Central memory CD8-positive, alpha-beta T cell (primary cell): Measurements from ENCODE around the gene SHD.

Experiments
- ATAC-seq: fragments of 150-1000 bp; cut with Tn5 transposase; replicated peaks from 2 replicates; pipeline ENCODE4 v1.10.0; 2022; ENCODE audit warnings: mild to moderate bottlenecking, moderate FRiP score, moderate number of reproducible peaks; ENCODE audit not compliant: poor library complexity, severe bottlenecking; ENCODE audit errors: extremely low read depth
- DNase-seq, 2 donors: peaks; one replicate each; pipeline ENCODE4 v3.0.0; 2021; ENCODE audit warnings: low spot score in 2 of 2
- H3K27ac Mint-ChIP-seq: one replicate; pipeline ENCODE4 v1.8.0; 2022; ENCODE audit warnings: low read depth, mild to moderate bottlenecking, moderate library complexity, mixed read lengths
- H3K27me3 Mint-ChIP-seq: one replicate; pipeline ENCODE4 v1.8.0; 2022; ENCODE audit warnings: mixed read lengths
- H3K36me3 Mint-ChIP-seq: one replicate; pipeline ENCODE4 v1.8.0; 2022; ENCODE audit warnings: mild to moderate bottlenecking, moderate library complexity, mixed read lengths; ENCODE audit not compliant: insufficient read depth
- H3K4me1 Mint-ChIP-seq: one replicate; pipeline ENCODE4 v1.8.0; 2022; ENCODE audit warnings: mixed read lengths
- H3K4me3 Mint-ChIP-seq: one replicate; pipeline ENCODE4 v1.8.0; 2022; ENCODE audit warnings: mild to moderate bottlenecking, moderate library complexity, mixed read lengths
- H3K9me3 Mint-ChIP-seq: one replicate; pipeline ENCODE4 v1.8.0; 2022; ENCODE audit warnings: mixed read lengths

SHD gene

DNA sequence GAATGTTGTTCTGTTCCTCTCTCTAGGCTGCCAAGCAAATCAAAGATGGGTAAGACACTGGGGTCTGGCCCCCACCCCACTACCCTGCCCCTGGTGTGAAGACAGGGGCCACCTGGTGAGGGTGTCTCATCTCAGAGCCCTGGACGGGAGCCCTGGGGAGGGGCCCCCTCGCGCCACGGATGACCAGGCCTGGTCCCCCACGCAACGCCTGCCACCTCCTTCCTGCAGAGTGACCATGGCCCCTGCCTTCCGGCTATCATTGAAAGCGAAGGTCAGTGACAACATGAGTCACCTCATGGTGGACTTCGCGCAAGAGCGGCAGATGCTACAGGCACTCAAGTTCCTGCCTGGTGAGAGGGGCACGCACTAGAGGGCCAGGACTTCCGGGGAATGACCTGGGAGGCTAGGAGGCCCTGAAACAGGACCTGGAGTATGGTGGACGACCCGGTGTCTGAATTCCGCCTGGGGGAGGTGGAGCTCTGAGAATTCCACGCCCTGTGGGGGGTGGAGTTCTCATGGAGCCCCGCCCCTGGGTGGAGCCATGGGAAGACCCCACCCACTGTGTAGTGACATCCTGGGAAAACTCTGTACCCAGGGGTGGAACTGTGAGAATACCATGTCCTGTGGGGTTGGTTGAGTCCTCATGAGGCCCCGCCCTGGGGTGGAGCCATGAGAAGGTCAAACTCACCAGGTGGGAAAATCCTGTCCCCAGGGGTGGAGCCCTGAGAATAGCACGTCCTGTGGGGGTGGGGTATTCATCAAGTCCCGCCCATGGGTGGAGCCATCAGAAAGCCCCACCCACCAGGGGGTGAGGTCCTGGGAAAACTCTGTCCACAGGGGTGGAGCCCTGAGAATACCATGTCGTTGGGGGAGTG is 31.4 kb downstream of the SHD start:
- ATAC-seq: no peak
- H3K9me3 Mint-ChIP-seq: no peaks in the 10 kb centered on the region
- H3K27me3 Mint-ChIP-seq: peaks cover 17% of the 10 kb centered on the region
- no peak overlapping the region for H3K4me3 Mint-ChIP-seq
- DNase-seq: no peak
- no peaks in the 10 kb centered on the region for H3K36me3 Mint-ChIP-seq
- peaks cover under 1% of the 10 kb centered on the region for H3K4me1 Mint-ChIP-seq
- H3K27ac Mint-ChIP-seq: no peak overlapping the region

DNA sequence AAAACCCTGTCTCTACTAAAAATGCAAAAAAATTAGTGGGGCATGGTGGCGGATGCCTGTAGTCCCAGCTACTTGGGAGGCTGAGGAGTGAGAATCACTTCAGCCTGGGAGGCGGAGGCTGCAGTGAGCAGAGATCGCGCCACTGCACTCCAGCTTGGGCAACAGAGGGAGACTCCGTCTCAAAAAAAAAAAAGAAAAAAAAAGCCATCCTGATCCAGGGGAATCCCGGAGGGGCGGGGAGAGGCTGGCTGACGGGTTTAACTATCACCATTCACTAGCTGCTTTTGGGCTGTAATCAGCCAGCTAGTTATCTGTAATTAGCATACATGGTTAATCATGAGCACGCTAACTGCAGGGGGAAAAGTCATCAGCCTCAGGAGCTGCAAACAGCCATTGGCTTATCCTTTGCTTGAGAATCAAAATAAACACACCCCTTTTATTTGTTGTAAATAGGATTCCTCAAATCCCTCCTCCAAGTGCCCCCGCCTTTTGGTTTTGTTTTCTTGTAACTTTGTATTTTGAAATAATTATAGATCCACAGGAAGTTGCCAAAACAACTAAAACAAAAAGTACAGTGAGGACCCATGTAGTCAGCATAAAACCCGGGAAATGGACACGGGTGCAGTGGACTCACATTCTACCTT is 34.9 kb downstream of the SHD start:
- Mint-ChIP-seq H3K27me3 (no peaks in the 10 kb centered on the region), H3K4me3 (no peak overlapping the region), H3K27ac (no peak overlapping the region), H3K36me3 (no peaks in the 10 kb centered on the region), H3K9me3 (no peaks in the 10 kb centered on the region), H3K4me1 (no peaks in the 10 kb centered on the region)
- ATAC-seq (no peak), DNase-seq (no peak)

DNA sequence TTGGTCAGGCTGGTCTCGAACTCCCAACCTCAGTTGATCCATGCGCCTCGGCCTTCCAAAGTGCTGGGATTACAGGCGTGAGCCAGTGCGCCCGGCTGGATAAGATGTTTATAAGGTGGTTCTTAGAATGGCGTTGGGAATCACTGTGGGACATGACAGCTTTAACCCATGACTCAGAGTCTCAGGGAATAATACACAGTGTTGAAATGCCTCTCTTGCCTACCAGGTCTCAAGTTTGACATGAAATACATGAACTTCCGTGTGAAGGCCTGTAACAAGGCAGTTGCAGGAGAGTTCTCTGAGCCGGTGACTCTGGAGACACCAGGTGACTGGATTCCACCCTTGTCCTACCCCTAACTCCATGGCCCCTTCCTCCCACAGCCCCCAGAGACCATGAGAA is 37.9 kb downstream of the SHD start:
- H3K9me3 Mint-ChIP-seq: peaks cover 9% of the 10 kb centered on the region
- no peaks in the 10 kb centered on the region for H3K4me1 Mint-ChIP-seq
- no peaks in the 10 kb centered on the region for H3K27me3 Mint-ChIP-seq
- ATAC-seq (no peak), DNase-seq (no peak)
- H3K27ac Mint-ChIP-seq: no peak overlapping the region
- H3K36me3 Mint-ChIP-seq: peaks cover 2% of the 10 kb centered on the region
- H3K4me3 Mint-ChIP-seq: no peak overlapping the region

DNA sequence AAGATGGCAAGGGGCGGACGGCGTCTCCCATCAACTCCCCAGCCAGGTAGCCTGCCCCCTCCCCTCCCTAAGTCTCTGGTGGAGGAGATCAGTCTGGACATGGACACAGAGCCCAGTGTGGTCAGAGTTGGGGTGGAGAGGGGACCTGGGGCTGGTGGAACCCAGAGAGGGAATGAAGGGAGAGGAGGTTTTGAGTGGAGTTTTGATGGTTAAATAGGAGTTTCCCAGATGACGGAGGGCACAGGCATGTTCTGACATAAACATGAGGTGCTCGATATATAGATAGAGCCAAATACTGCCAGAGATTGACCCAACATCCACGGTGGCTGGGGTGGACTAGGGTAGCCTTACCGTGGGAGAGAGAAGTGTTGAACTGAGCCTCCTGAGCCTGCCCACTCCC is 39.4 kb downstream of the SHD start:
- Mint-ChIP-seq H3K9me3 (peaks cover 9% of the 10 kb centered on the region), H3K4me3 (no peak overlapping the region), H3K27ac (no peak overlapping the region)

DNA sequence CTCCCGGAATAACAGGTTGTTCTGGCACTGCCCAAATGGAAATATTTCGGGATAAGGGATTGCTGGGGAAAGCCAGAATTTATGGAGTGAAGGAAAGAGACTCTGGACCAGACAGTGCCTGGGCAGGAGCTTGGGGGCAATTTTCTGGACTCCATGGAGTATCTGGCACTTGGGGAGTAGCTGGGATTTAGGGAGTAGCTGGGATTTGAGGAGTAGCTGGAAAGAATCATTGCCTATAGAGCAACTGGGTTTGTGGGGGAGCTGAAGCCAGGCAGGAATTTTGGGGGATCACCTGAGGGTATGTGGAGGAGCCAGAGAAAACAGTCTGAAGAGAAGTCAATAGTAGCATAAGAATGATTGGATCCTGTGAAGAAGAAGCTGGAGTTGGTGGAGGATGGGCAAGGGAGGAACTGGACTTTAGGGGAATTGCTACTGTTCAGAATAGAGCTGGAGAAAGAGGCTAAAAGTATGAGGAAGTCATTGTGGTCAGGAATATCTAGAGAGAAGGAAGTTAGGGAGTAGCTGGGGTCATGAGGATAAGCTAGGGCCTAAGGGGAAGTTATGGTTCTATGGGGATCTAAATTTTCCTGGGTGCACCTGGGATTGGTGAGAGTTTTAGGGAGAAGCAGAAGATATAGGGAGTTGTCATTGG is 40.1 kb downstream of the SHD start:
- H3K27ac Mint-ChIP-seq: peak overlapping the region; percentile 2
- peaks cover 2% of the 10 kb centered on the region for H3K36me3 Mint-ChIP-seq
- H3K4me1 Mint-ChIP-seq: no peaks in the 10 kb centered on the region
- H3K9me3 Mint-ChIP-seq: peaks cover 9% of the 10 kb centered on the region
- H3K4me3 Mint-ChIP-seq: no peak overlapping the region
- DNase-seq: no peak
- H3K27me3 Mint-ChIP-seq: no peaks in the 10 kb centered on the region
- no peak for ATAC-seq

More for the DNA sequence above, 39.4 kb downstream of the SHD start:
- ATAC-seq (no peak), DNase-seq (no peak)
- Mint-ChIP-seq H3K4me1 (no peaks in the 10 kb centered on the region), H3K27me3 (no peaks in the 10 kb centered on the region), H3K36me3 (peaks cover 2% of the 10 kb centered on the region)

DNA sequence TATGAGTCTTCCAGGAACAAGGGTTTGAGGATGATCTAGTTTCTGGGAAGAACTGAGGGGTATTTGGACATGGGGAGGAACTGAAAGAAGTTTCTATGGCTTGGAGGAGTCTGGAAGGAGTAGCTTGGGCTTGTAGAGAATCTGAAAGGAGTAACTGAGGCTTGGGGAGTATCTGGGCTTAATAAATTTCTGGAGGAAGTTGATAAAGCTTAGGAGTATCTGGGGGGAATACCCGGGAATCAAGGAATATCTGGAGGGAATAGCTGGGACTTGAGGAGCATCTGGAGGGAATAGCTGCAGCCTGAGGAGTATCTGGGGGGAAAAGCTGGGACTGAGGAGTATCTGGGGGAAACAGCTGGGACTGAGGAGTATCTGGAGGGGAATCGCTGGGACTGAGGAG is 41.4 kb downstream of the SHD start:
- H3K4me3 Mint-ChIP-seq: no peak overlapping the region
- DNase-seq (no peak), ATAC-seq (no peak)
- no peaks in the 10 kb centered on the region for H3K27me3 Mint-ChIP-seq
- H3K4me1 Mint-ChIP-seq: no peaks in the 10 kb centered on the region
- H3K9me3 Mint-ChIP-seq: peaks cover 9% of the 10 kb centered on the region
- H3K36me3 Mint-ChIP-seq: peaks cover 2% of the 10 kb centered on the region
- no peak overlapping the region for H3K27ac Mint-ChIP-seq

DNA sequence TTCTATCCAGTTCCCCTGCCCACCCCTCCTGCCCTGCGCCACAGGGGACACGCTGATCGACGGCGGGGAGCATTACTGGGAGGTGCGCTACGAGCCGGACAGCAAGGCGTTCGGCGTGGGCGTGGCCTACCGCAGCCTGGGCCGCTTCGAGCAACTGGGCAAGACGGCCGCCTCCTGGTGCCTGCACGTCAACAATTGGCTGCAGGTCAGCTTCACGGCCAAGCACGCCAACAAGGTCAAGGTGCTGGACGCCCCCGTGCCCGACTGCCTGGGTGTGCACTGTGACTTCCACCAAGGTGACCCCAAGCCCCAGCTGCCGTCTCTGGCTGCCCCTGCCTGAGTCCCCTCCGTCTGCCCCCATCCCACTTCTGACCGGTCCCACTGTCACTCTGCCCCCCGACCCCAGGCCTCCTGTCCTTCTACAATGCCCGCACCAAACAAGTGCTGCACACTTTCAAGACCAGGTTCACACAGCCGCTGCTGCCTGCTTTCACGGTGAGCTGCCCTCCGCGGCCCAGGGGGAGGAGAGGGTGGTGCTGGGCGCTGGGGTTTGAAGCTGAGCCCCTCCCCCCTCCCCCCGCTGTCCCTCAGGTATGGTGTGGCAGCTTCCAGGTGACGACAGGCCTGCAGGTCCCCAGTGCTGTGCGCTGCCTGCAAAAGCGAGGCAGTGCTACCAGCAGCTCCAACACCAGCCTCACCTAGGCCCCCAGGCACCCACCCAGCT is 44.0 kb downstream of the SHD start:
- no peak for ATAC-seq
- H3K27me3 Mint-ChIP-seq: no peaks in the 10 kb centered on the region
- H3K4me3 Mint-ChIP-seq: no peak overlapping the region
- no peak overlapping the region for H3K27ac Mint-ChIP-seq
- DNase-seq: no peak
- H3K9me3 Mint-ChIP-seq: peaks cover 9% of the 10 kb centered on the region
- H3K36me3 Mint-ChIP-seq: peaks cover 6% of the 10 kb centered on the region
- peaks cover 20% of the 10 kb centered on the region for H3K4me1 Mint-ChIP-seq

DNA sequence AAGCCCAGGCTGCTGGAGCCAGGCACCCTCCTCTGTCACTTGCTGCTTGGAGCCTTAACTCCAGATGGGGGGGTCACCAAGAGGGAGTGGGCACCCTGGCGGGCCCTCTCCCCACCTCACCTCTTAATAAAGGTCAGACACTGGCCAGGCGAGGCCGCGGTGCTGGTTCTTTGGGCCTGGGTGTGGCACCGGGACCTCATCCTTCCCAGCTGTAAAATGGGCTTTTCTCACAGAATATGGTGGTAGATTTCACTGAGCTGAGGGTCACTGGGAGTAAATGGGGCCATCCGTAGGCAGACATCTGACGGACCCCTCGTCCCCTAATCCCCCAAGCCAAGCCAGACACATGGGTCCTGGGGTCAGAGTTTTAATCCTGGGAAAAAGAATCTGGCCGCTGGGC is 44.6 kb downstream of the SHD start:
- H3K9me3 Mint-ChIP-seq: peaks cover 9% of the 10 kb centered on the region
- H3K36me3 Mint-ChIP-seq: peaks cover 11% of the 10 kb centered on the region
- peaks cover 26% of the 10 kb centered on the region for H3K4me1 Mint-ChIP-seq
- ATAC-seq (no peak), DNase-seq (no peak)
- H3K27me3 Mint-ChIP-seq: no peaks in the 10 kb centered on the region
- H3K4me3 Mint-ChIP-seq: no peak overlapping the region
- no peak overlapping the region for H3K27ac Mint-ChIP-seq

DNA sequence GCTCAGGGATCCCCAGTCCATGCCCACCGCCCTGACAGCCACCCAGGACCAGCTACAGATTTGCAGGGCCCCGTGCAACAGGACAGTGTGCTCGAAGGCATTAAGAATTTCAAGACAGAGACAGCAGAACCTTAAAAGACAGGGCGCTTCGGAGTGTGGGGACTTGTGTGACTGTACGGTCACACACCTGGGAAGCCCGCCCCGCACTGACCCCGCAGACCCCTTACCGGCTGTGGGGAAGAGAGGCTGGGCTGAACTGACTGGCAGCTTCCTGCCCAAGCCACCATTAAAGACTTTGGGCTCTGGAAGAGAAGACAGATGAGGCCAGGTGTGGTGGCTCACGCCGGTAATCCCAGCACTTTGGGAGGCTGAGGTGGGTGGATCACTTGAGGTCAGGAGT is 45.2 kb downstream of the SHD start:
- H3K9me3 Mint-ChIP-seq: peaks cover 9% of the 10 kb centered on the region
- no peak overlapping the region for H3K4me3 Mint-ChIP-seq
- peaks cover 27% of the 10 kb centered on the region for H3K4me1 Mint-ChIP-seq
- H3K27me3 Mint-ChIP-seq: no peaks in the 10 kb centered on the region
- no peak overlapping the region for H3K27ac Mint-ChIP-seq
- DNase-seq: no peak
- ATAC-seq: no peak
- H3K36me3 Mint-ChIP-seq: peaks cover 15% of the 10 kb centered on the region

DNA sequence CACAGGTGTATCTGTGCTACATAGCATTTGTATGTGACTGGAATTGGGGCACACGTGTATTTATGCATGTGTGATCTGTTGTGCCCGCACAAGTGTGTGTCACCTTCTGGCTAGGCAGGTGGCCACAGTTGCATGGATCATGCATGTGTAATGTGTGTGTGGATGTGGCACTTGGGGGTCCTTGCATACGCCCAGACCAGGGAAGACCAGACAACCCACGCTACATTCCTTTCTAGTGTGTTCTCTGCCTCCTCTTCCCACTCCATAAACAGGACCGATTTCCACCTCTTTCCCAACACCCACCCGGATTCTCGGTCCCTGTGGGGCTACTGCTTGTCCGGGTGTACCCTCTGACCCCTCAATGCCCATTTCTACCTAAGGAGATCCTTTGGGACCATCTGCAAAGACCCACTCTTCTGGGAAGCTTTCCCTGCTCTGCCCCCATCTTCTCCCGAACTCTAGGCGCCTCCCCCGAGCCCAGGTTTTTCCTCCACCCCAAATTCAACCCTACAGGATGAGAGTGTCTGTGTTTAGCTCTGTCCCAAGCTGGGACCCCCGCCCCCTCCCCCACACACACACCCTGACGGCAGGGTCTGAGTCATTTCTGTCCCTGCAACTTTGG is 47.3 kb downstream of the SHD start:
- DNase-seq (no peak), ATAC-seq (no peak)
- H3K4me3 Mint-ChIP-seq: peak overlapping the region; percentile 78
- H3K27me3 Mint-ChIP-seq: no peaks in the 10 kb centered on the region
- H3K36me3 Mint-ChIP-seq: peaks cover 20% of the 10 kb centered on the region
- H3K4me1 Mint-ChIP-seq: peaks cover 27% of the 10 kb centered on the region
- no peaks in the 10 kb centered on the region for H3K9me3 Mint-ChIP-seq
- H3K27ac Mint-ChIP-seq: no peak overlapping the region

DNA sequence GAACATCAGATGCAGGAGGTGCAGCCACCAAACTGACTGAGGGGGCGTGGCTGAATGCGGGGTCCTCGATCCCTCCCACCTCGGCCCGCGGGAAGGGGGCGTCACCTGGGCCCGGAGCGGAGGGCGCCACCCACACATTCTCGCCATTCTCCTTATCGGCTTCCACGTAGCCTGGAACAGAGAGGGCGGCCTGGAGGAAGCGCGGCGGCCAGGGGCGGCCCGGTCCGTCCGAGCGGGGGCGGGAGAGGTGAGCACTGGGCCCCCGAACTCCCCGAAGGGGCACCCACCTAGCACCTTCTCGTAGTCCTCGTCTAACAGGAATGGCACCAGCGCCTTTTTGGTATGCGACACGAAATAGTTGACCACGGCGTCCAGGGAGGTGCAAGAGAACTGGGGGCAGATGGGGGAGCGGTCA is 47.8 kb downstream of the SHD start:
- peaks cover 20% of the 10 kb centered on the region for H3K36me3 Mint-ChIP-seq
- peaks cover 27% of the 10 kb centered on the region for H3K4me1 Mint-ChIP-seq
- ATAC-seq (no peak), DNase-seq (no peak)
- no peak overlapping the region for H3K27ac Mint-ChIP-seq
- peak overlapping the region; percentile 78 for H3K4me3 Mint-ChIP-seq
- H3K9me3 Mint-ChIP-seq: no peaks in the 10 kb centered on the region
- H3K27me3 Mint-ChIP-seq: no peaks in the 10 kb centered on the region

DNA sequence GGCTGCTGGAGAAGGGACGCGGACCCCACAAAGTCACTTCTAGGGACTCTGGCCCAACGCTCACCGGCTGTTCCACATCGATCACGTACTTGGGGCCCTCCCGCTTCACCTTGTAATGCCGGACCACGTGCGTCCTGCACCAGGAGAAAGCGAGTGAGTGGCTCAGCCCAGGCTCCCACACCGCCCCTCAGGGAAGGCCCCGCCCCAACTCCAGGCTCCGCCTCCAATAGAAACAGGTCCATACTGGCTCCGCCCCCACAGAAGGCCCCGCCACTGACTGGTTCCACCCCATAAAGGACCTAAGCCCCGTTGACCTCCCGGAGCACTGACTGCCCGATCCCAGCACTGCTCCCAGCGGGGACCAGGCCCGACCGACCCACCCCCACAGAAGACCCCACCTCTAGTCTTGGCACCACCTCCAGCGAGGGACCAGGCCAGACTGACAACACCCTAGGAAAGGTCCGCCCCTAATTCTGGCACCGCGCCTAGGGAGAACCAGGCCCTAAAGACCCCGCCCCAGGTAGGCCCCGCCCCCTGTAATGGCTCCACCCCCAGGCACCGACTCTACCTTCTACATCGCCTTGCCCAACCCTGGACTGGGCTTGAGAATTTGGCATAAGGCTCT is 48.3 kb downstream of the SHD start:
- Mint-ChIP-seq H3K27ac (peak overlapping the region; percentile 75), H3K27me3 (no peaks in the 10 kb centered on the region)
- no peak for ATAC-seq

More for the DNA sequence above, 48.3 kb downstream of the SHD start:
- Mint-ChIP-seq H3K9me3 (no peaks in the 10 kb centered on the region), H3K36me3 (peaks cover 20% of the 10 kb centered on the region), H3K4me3 (peak overlapping the region; percentile 78), H3K4me1 (peaks cover 27% of the 10 kb centered on the region)
- DNase-seq: peak in 1 of 2 donors; percentile 26
